Superior temporal gyrus (tissue), 1 donor: ENCODE measurements around the gene ADAMTSL3.
A peak's percentile ranks its signal among the peaks of the same experiment; 100 is the strongest.
"Not testable (repeated sequence)": the region's sequence is repeated elsewhere in the genome, so short reads cannot be mapped to it uniquely, and the experiment has no call there.

Experiments used
- DNase-seq: peaks from one replicate; pipeline ENCODE4 v3.0.0-alpha.2; 2016; ENCODE audit errors: extremely low spot score

ADAMTSL3 gene

DNA sequence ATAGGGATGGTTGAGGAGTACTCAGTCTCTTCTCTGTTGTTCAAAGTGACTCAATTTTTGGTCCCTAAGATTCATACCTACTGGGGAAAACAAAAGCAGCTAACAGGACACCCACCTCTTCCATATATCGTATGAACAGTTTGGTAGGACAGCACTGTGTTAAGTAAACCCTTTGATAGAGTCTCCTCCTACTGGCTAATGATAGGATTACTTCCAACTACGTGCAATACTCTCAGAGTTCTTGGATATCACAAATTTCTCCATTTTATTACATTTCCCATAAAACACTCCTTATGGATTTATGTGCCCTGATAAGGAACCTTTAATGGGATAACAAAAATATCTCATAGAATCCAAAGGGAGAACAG, 381.5 kb downstream of the ADAMTSL3 start:
- DNase-seq, result peak; percentile 56

DNA sequence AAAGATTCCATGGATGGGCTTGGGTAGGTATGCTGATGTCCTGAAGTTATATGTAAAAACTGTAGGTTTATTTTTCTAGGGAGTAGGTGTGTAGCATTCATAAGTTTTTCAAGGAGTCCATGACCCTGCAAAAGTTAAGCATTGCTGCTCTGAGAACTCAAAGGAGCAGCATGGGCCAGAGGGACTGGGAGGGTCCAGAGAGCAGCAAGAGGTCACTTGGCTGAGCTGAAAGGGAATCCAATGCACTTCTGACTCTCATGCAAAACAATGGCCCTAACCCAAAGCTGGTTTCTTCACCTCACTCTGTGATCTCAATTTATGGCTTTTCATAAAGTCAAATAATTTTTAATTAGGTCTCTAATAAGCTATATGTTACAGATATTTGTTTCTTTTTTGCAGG, 383.4 kb downstream of the ADAMTSL3 start:
- DNase-seq, result no peak

DNA sequence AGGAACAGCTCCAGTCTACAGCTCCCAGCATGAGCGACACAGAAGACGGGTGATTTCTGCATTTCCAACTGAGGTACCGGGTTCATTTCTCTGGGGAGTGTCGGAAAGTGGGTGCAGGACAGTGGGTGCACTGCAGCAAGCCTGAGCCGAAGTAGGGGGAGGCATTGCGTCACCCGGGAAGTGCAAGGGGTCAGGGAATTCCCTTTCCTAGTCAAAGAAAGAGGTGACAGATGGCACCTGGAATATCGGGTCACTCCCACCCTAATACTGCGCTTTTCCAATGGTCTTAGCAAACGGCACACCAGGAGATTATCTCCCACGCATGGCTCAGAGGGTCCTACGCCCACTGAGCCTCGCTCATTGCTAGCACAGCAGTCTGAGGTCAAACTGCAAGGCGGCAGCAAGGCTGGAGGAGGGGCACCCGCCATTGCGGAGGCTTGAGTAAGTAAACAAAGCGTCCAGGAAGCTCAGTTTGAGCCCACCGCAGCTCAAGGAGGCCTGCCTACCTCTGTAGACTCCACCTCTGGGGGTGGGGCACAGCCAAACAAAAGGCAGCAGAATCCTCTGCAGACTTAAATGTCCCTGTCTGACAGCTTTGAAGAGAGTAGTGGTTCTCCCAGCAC, 388.6 kb downstream of the ADAMTSL3 start:
- not testable (repeated sequence) for DNase-seq

DNA sequence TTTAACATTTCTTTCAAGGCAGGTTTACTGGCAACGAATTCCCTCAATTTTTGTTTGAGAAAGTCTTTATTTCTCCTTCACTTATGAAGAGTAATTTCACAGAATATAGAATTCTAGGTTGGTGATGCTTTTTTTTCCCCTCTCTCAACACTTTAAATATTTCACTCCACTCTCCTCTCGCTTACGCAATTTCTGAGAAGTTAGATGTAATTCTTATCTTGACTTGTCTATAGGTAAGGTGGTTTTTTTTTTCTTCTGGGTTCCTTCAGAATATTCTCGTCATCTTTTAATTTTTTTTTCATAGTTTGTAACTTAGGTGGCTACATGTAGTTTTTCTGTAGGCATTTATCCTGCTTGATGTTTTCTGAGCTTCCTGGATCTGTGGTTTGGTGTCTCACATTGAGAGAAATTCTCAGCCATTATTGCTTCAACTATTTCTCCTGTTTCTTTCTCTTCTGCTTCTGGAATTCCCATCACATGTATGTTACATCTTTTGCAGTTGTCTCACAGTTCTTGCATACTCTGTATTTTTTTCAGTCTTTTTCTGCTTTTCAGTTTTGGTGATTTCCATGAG, 392.2 kb downstream of the ADAMTSL3 start:
- no peak for DNase-seq

DNA sequence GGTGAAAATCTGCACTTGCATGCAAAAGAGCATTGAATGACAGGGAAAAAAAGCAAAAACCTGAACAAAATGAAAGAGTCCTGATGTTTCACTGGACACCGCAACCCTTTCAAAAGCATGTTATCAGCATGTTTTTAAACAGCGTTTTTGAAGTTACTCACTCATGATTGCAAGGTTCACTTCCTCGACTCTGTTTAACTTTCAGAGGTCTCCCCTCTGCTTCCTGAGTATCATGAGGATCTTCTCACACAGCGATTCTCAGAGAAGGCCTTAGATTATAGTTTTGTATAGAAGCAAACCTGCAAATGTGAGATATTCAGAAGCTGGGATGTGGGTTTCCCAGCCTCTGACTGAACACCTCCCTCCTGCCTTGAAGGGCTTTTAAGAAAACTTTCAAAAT, 395.6 kb downstream of the ADAMTSL3 start:
- not testable (repeated sequence) for DNase-seq

DNA sequence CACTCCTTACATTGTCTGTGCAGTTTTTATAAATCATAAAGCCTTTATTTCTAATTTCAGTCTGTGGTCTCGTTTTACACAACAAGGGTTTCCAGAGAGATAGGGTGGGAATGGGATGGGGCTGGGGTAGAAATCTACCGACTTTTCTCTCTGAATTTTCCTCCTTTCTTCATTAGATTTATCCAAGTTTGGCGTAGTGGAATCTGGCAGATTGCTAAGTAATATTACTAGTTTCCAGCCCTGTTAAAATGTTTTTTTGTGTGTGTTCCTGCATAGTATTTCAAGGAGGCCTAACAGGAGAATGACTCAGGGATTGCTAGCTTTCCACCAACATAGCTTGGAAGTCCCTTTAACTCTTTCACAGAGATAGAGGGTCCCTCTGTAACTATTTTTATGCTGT, 396.2 kb downstream of the ADAMTSL3 start:
- no peak for DNase-seq

DNA sequence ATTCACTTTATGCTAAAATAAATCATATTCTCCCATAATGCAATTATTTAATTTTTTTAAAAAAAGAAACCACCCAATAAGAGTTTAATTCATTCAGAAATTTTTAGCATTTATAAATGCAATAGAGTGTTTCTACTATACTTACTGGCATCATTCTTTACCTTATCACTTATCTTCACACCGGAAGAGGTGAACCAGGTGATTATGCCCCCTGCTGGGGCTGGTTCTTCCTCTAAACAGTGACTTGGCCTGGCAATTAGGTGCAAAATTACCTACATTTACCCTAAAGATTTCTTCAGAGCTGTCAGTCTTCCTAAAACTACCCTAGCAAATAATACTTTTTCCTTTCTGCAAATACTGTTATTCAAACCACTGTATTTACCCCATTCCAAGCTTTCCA, 397.2 kb downstream of the ADAMTSL3 start:
- DNase-seq, result not testable (repeated sequence)

DNA sequence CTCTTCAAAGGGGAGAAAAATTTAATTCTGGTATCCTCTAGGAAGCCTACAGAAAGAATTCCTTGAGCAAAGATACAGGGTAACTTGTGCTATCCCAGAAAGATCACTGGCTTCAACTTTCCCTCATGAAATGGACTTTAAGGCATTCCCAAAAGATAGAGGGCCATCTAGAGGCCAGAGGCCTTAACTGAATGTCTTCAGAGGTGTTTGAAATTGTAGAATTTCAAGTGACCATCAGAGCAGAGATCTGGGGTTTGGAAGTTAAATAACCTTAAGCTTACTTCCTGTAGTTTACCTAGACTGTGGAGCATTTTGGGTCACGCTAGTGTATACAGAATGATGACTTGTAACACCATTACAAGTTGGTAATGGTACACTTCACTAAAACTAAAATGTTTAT, 400.6 kb downstream of the ADAMTSL3 start:
- DNase-seq, result not testable (repeated sequence)

DNA sequence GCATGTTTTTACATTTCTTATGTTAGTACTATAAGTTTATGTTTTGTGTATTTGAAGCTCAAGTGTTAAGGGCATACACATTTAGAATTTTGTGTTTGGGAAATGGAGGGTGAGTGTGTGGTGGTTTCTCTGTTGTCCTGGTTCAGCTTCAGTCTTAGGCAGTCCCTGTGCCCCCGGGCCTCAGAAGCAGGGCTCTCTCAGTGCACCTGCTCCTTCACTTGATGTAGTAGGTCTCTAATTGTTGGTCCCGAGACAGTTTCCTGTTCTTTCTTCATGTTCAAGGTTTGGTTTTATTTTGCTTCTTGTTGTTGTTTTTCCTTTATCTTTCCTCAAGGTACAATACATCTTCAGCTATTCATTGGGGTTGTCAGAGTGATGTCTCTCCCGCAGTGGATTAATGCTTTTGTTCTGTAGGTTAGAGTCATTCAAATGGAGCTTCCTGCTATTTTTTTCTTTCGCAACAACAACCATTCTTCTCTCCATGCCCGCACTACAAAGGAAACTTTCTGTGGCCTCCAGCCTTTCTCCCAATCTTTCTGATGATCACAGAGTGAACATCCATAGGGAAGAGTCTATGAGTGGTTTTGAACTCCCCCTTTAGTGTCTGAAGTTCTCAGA, 403.9 kb downstream of the ADAMTSL3 start:
- no peak for DNase-seq

DNA sequence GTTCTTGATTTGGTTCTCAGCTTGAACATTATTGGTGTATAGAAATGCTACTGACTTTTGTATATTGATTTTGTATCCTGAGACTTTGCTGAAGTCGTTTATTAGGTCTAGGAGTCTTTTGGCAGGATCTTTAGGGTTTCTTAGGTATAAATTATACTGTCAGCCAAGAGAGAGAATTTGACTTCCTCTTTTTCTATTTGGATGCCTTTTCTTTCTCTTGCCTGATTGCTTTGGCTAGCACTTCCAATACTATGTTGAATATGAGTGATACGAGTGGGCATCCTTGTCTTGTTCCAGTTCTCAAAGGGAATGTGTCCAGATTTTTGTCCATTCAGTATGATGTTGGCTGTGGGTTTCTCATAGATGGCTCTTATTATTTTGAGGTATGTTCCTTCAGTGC, 409.8 kb downstream of the ADAMTSL3 start:
- not testable (repeated sequence) for DNase-seq

DNA sequence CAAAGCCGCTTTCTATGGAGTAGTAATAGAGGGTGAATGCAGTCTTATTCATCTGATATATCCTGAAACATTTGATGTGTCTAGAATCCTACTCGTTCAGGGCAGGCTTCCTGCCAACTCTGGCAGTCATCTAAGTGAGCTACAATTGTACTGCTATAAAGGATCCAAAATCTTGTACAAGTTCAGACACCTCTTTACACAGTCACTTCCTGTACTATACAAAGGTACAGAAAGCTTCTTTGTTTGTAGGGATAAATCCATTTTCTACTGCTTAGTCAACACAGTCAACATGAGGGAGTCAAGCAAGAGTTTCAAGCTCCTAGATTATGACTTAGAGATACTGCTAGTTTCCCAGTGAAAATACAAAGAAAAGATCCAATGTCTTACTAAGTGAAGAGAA, 414.8 kb downstream of the ADAMTSL3 start:
- DNase-seq, result not testable (repeated sequence)

DNA sequence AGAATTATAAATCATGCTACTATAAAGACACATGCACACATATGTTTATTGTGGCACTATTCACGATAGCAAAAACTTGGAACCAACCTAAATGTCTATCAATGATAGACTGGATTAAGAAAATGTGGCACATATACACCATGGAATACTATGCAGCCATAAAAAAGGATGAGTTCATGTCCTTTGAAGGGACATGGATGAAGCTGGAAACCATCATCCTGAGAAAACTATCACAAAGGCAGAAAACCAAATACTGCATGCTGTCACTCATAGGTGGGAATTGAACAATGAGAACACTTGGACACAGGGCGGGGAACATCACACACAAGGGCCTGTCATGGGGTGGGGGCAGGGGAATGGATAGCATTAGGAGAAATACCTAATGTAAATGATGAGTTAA, 424.1 kb downstream of the ADAMTSL3 start:
- not testable (repeated sequence) for DNase-seq

DNA sequence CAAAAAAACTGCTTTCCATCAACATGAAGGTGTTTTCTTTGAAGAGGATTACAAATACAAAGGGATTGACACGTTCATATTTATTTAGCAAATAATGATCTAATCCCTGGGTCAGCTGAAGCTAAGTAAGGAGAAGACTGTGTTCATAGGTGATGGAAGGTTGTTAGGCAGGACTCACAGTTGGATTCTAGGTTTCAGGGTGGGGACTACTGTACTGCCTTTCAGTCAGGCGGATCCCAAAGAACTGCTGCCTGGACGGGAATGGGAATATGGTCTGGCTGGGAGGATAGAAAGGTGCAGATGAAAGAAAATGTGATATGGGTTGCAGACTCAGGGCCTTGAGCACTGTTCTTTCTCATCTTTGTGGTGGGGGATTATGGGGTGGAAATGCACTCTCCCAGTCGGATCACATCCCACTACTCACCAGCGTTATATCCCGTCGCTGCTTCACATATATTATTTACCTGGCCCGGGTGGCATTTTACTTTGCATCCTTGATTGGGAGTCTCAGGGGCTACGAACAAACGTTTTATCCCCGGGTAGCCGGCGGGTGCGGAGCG, 425.5 kb downstream of the ADAMTSL3 start:
- peak; percentile 10 for DNase-seq

DNA sequence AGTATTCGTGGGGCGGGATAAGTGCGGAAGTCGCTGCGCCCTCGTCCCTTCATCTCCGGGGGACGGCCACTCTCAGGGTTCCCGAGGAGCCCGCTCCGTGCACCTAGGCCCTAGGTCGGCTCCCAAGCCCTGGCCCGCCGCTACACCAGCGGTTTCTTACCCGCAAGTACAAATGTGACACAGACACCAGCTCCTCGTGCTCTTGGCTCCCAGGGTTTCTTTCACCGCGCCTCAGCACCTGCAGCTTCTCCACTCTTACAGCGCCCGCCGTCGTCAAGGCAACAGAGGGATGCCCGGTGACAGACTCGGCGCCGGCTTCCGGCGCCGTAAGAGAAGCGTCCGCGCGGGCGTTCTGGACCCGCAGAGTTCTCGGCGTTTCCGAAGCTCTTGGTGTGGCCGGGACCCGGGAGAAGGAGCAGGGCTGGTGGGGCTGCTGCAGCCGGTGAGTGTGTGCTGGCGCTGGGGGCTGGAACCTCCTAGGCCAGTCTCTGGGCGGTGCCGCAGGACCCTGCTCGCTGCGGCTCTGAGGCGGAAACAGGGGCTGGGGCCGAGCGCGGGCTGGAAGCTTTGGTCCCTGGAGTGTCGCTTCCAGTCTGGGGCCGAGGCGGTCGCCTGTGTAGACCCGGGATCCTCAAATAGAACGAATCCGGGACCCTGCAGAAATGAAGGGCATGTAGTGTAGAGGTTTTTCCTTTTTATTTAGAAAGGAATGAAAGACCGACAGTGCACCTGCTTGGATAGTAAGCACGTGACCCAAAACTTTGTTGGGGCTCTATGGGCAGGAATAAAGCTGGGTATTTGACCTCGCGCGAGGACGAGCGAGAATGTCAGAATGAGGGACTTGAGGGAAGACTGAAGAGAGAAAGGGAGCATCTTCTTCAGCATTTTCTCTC, 426.2 kb downstream of the ADAMTSL3 start:
- DNase-seq, result peak; percentile 33

DNA sequence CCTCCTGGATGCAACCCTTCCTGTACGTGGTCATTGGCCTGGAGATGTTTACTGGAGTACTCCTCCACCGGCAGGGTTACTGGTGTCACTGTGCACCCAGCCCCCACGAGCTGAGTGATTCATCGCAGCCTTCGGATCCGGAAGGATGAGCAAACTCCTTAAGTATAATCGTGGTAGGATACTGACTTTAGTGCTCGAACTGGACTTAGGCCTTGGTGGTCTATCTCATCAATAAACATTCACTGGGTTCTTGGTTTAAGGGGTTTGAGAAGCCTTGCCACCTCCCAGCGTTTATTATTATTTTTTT, 426.8 kb downstream of the ADAMTSL3 start:
- not testable (repeated sequence) for DNase-seq

DNA sequence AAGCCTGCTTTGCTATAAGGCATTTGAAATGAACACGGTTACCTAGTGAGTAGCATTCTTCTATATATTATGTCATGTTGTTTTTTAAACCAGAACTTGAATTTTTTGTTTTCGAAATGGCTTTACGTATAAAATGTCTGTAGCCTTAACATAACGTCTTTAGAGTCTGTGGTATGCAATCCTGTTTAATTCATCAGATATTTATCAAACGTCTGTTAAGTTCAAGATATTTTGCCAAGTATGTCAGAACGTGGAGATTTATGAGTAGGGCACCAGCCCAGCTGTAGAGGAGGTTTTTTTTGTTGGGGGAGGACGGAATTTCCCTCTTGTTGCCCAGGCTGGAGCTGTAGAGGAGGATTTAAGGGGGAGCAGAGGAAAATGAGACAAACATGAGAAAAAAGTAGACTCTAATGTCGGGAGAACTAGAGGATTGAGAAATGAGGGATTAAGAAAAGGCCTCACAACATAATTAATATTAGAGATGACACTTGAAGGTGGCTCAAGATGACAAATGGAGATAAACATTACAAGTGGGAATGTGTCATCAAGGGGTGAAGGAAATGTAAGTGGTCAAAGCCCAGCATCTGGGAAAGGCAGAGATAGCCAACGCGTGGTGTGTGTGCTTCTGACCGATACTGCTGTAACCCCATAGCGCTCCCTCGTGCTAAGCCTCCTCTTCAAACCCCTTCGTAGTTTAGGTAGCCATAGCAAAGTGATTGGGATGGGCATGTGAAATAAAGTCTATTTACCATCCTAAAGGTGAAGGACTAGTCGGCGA, 427.7 kb downstream of the ADAMTSL3 start:
- DNase-seq, result no peak

DNA sequence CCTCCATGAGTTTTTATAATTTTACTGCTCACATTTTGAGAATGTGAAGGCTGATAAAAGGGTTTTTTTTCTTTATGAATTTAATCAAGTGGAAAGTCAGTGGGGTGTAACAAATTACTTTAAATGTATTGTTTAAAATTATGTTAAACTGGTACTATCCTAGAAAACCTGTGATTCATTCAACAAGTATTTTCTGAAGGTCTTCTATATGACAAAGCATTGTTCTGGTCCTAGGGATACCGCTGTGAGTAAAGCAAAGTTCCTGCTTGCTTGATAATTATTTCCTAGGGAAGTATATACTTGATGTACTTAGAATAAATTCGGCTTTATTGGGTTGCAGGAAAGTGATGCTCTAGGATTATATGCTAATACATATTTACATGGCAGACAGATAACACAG, 428.8 kb downstream of the ADAMTSL3 start:
- no peak for DNase-seq

DNA sequence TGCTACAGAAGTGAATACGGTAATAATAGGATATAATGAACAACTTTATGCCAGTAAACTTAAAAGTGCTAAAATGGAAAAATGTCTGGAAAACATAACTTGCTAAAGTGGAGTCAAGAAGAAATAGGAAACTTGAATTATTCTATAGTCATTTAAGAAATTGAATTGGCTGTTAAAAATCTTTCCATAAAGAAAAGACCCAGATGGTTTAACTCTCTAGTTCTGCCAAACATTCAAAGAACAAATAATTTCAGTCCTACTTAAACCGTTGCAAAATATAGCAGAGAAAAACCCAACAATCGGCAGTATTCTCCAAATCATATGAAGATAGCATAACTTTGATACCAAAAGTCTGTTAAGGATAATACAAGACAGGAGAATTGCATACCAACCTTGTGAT, 432.1 kb downstream of the ADAMTSL3 start:
- DNase-seq, result not testable (repeated sequence)
